Measurements from ENCODE around the gene TEAD1.

Gene TEAD1

GRCh38 chr11:12673924-12674570 is at the start of gene TEAD1:
Gene TEAD1 (plus strand): TSS chr11:12674421.
- DNase-seq, result peak; percentile 74

- no peak for DNase-seq
Measured at GRCh38 chr11:12624595-12624994, 49.6 kb upstream of the TEAD1 start.

GRCh38 chr11:12625438-12626071 is 48.7 kb upstream of the TEAD1 start:
- no peak for DNase-seq

- no peak for DNase-seq
Measured at GRCh38 chr11:12626616-12627015, 47.6 kb upstream of the TEAD1 start.

- DNase-seq, result no peak
Measured at GRCh38 chr11:12628314-12628713, 45.9 kb upstream of the TEAD1 start.

GRCh38 chr11:12629601-12630313 is 44.5 kb upstream of the TEAD1 start:
- DNase-seq, result no peak

- no peak for DNase-seq
Measured at GRCh38 chr11:12631651-12632050, 42.6 kb upstream of the TEAD1 start.

- DNase-seq, result no peak
Measured at GRCh38 chr11:12634329-12634728, 39.9 kb upstream of the TEAD1 start.

GRCh38 chr11:12636871-12637410 is 37.3 kb upstream of the TEAD1 start:
- DNase-seq, result no peak

GRCh38 chr11:12639388-12639787 is 34.8 kb upstream of the TEAD1 start:
- DNase-seq, result no peak

GRCh38 chr11:12640355-12640754 is 33.9 kb upstream of the TEAD1 start:
- DNase-seq, result no peak

GRCh38 chr11:12640926-12641849 is 33.0 kb upstream of the TEAD1 start:
- DNase-seq, result no peak

GRCh38 chr11:12642040-12642439 is 32.2 kb upstream of the TEAD1 start:
- no peak for DNase-seq

GRCh38 chr11:12642806-12643428 is 31.3 kb upstream of the TEAD1 start:
- DNase-seq, result no peak

GRCh38 chr11:12646478-12646877 is 27.7 kb upstream of the TEAD1 start:
- no peak for DNase-seq

GRCh38 chr11:12653729-12654128 is 20.5 kb upstream of the TEAD1 start:
- DNase-seq, result no peak

GRCh38 chr11:12655842-12656241 is 18.4 kb upstream of the TEAD1 start:
- no peak for DNase-seq

GRCh38 chr11:12657336-12657735 is 16.9 kb upstream of the TEAD1 start:
- no peak for DNase-seq

GRCh38 chr11:12657981-12658380 is 16.2 kb upstream of the TEAD1 start:
- DNase-seq, result no peak

GRCh38 chr11:12662101-12662689 is 12.0 kb upstream of the TEAD1 start:
- DNase-seq, result no peak

GRCh38 chr11:12664385-12664784 is 9.8 kb upstream of the TEAD1 start:
- DNase-seq, result no peak

- DNase-seq, result no peak
Measured at GRCh38 chr11:12666915-12667314, 7.3 kb upstream of the TEAD1 start.

Data from activated effector memory CD4-positive, alpha-beta T cell treated with Interleukin-2 at 50 U/mL for 16 hours (primary cell).